Sigmoid colon (tissue), 7 donors: ENCODE data around the gene NLGN1. TPM values are rescaled to one million over a fixed set of nuclear protein-coding genes. Genes with fewer than 3 reads are reported as not detected.

Experiments
- DNase-seq: peaks from one replicate; pipeline ENCODE4 v3.0.0-alpha.2; 2019
- H3K27ac ChIP-seq, 4 donors: fragments of 200-600 bp; sonication (generic); one replicate each; pipeline ENCODE4 v1.5.1; 2016 to 2019; ENCODE audit warnings: mild to moderate bottlenecking in 1 of 4
- H3K27me3 ChIP-seq, 3 donors: fragments of 200-600 bp; sonication (generic); one replicate each; pipeline ENCODE4 v1.5.1; 2019; ENCODE audit warnings: mild to moderate bottlenecking in 1 of 3
- H3K36me3 ChIP-seq, 4 donors: fragments of 200-600 bp; sonication (generic); one replicate each; pipeline ENCODE4 v1.5.1; 2016 to 2019
- H3K4me1 ChIP-seq, 4 donors: fragments of 200-600 bp; sonication (generic); one replicate each; pipeline ENCODE4 v1.5.1; 2017 to 2019
- H3K4me3 ChIP-seq, 4 donors: fragments of 200-600 bp; sonication (generic); one replicate each; pipeline ENCODE4 v1.5.1; 2017 to 2019; ENCODE audit warnings: mild to moderate bottlenecking in 2 of 4, moderate library complexity in 1 of 4
- H3K9me3 ChIP-seq, 4 donors: fragments of 200-600 bp in 3 of 4; sonication (generic) in 3 of 4; one replicate each; pipeline versions ENCODE4 v1.5.1 to v1.6.1; 2013 to 2019
- CTCF ChIP-seq, 4 experiments: fragments of 450-650 bp in 3 of 4; fragments of 200-600 bp in 1 of 4; IDR thresholded peaks; one replicate each; pipeline ENCODE4 v1.5.1; 2016 to 2019; ENCODE audit warnings: antibody characterized with exemption in 4 of 4, mild to moderate bottlenecking in 3 of 4, moderate library complexity in 2 of 4
- EP300 ChIP-seq, 4 donors: sonication (generic); formaldehyde crosslinking; IDR thresholded peaks; one replicate each; pipeline ENCODE4 v1.6.1; 2017; ENCODE audit warnings: antibody characterized with exemption in 4 of 4
- POLR2A ChIP-seq, 2 donors: fragments of 450-650 bp; IDR thresholded peaks; one replicate each; pipeline ENCODE4 v1.6.1; 2016; ENCODE audit warnings: antibody characterized with exemption in 2 of 2, mild to moderate bottlenecking in 2 of 2, moderate library complexity in 2 of 2
- POLR2AphosphoS5 ChIP-seq, 4 donors: sonication (generic); formaldehyde crosslinking; IDR thresholded peaks; one replicate each; pipeline ENCODE4 v1.6.1; 2017; ENCODE audit warnings: antibody characterized with exemption in 4 of 4
- WGBS, 2 donors: extraction: QIAGEN DNeasy Blood & Tissue Kit; methylation state at CpG; one replicate each; pipeline ENCODE4 v1.1.7; 2013; 5-methylcytosine and 5-hydroxymethylcytosine counted together
- intact Hi-C: fragments of 100-400 bp; cut with DNase I; formaldehyde crosslinking; loops from one replicate; pipeline ENCODE4 v1.15.1; 2023
- polyA plus RNA-seq, 3 donors: library from polyadenylated mRNA; stranded (reverse); fragments of 200-250 nt; gene quantifications; one replicate each; pipeline ENCODE4 v1.2.3, GENCODE V29; 2013
- total RNA-seq, 4 donors: library from RNA; depleted of rRNA; stranded (reverse); fragments of >200 nt; gene quantifications; one replicate each; pipeline ENCODE4 v1.1.0, GENCODE V29; 2016
- donor health status: healthy with polysubstance abuse.
- donor health status: Bipolar disorder and iron deficiency.
- donor health status: healthy.

Gene NLGN1
- total and polyA plus RNA-seq, 7 donors = under 0.01 to 33.5 (median 28.3) TPM; not detected in 1

DNA sequence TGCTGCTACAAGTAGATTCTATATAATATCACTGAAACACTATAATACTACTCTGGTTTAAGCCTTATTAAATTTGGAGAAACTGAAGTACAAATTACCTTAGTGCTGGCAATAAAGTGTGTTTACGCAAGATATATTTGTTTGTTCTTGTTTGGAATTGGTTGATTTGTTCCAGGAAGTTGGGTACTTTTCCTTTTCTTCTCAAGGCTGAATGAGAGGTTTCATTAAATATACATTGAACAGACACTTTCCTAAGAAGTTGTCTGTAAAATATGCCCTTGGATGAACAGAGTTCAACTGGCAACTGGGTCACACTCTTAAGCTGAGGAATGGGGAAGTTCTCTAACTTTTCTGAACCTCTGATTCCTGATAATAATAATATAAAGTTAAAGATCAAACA lies 919.5 kb downstream of the NLGN1 start:
- TF ChIP-seq POLR2A (IDR thresholded peaks at IDR 0.05) (no peak), EP300 (IDR thresholded peaks at IDR 0.05) (no peak), POLR2AphosphoS5 (IDR thresholded peaks at IDR 0.05) (no peak), CTCF (IDR thresholded peaks at IDR 0.05) (no peak)
- Histone ChIP-seq H3K36me3 (no peaks in the 10 kb centered on the region), H3K27ac (no peak overlapping the region), H3K4me3 (no peak overlapping the region), H3K9me3 (peaks cover 0 to 2% (median 0%) of the 10 kb centered on the region in 4 donors), H3K27me3 (no peaks in the 10 kb centered on the region), H3K4me1 (no peaks in the 10 kb centered on the region)
- intact Hi-C loops = no loop called here
- 16 to 59% methylated on average over 1 of the region's 1 CpG for WGBS, 2 donors
- no peak for DNase-seq

- Histone ChIP-seq H3K36me3 (no peaks in the 10 kb centered on the region), H3K27ac (no peak overlapping the region), H3K4me1 (no peaks in the 10 kb centered on the region), H3K27me3 (no peaks in the 10 kb centered on the region), H3K9me3 (peaks cover 0 to 2% (median 0%) of the 10 kb centered on the region in 4 donors), H3K4me3 (no peak overlapping the region)
- intact Hi-C loops = no loop called here
- 94% methylated on average over 4 of the region's 4 CpGs for WGBS, 2 donors
- DNase-seq = no peak
- no peak for TF ChIP-seq CTCF (IDR thresholded peaks at IDR 0.05)
- TF ChIP-seq POLR2A (IDR thresholded peaks at IDR 0.05) = no peak
- no peak for TF ChIP-seq EP300 (IDR thresholded peaks at IDR 0.05)
- TF ChIP-seq POLR2AphosphoS5 (IDR thresholded peaks at IDR 0.05) = no peak
Observed at GRCh38 chr3:174318181-174318580, 920.6 kb downstream of the NLGN1 start.

GRCh38 chr3:174321548-174321947 lies 924.0 kb downstream of the NLGN1 start:
- H3K27me3 ChIP-seq = no peaks in the 10 kb centered on the region
- intact Hi-C loops = no loop called here
- TF ChIP-seq POLR2A (IDR thresholded peaks at IDR 0.05) (no peak), POLR2AphosphoS5 (IDR thresholded peaks at IDR 0.05) (no peak), EP300 (IDR thresholded peaks at IDR 0.05) (no peak), CTCF (IDR thresholded peaks at IDR 0.05) (no peak)
- no peak for DNase-seq
- H3K4me3 ChIP-seq = no peak overlapping the region
- H3K9me3 ChIP-seq = peaks cover 0 to 2% (median 0%) of the 10 kb centered on the region in 4 donors
- no peak overlapping the region for H3K27ac ChIP-seq
- WGBS, 2 donors = 59 to 71% methylated on average over 1 of the region's 1 CpG
- H3K4me1 ChIP-seq = no peaks in the 10 kb centered on the region
- H3K36me3 ChIP-seq = no peaks in the 10 kb centered on the region

DNA sequence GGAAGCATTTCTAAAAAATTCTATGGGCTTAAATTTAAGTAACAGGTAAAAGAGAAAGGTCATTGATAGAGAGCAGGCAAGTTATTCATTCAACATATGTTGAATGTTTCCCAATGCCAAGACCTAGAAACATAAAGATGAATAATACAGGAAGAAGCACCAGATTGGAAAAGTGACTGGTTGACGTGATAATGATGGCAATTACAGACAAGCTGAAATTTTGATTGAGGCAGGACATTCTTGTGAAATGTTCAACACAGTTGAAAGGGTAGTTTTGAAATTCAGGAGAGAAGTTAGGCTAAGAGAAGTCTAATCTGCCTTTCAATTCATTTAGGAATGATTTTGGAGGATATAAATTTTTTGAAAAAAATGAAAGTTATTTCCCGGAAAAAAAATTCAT lies 925.2 kb downstream of the NLGN1 start:
- Histone ChIP-seq H3K4me1 (no peaks in the 10 kb centered on the region), H3K27me3 (no peaks in the 10 kb centered on the region), H3K9me3 (peaks cover 0 to 2% (median 0%) of the 10 kb centered on the region in 4 donors), H3K4me3 (no peak overlapping the region), H3K36me3 (no peaks in the 10 kb centered on the region), H3K27ac (no peak overlapping the region)
- TF ChIP-seq POLR2A (IDR thresholded peaks at IDR 0.05) (no peak), POLR2AphosphoS5 (IDR thresholded peaks at IDR 0.05) (no peak), EP300 (IDR thresholded peaks at IDR 0.05) (no peak), CTCF (IDR thresholded peaks at IDR 0.05) (no peak)
- intact Hi-C loops = no loop called here
- DNase-seq = no peak
- 76 to 86% methylated on average over 2 of the region's 2 CpGs for WGBS, 2 donors

DNA sequence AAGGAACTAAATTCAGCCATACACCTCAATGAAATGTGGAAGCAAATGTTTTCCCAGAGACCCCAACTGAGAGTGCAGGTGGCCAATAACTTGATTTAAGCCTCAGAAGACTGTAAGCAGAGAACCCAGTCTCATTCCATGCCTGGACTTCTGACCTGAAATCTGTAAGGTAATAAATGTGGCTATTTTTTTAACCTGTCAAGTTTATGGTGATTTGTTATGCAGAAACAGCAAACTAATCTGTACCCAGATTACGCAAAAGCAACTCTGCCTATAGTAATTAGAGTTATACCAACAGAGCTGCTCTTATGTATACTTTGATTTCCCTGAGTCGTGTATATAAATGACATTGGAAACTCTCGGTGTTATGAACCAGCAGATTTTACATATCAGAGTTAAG lies 927.6 kb downstream of the NLGN1 start:
- no peak for DNase-seq
- intact Hi-C loops = no loop called here
- no peak overlapping the region for H3K4me3 ChIP-seq
- H3K27me3 ChIP-seq = no peaks in the 10 kb centered on the region
- 21 to 74% methylated on average over 3 of the region's 3 CpGs for WGBS, 2 donors
- no peak overlapping the region for H3K27ac ChIP-seq
- no peaks in the 10 kb centered on the region for H3K36me3 ChIP-seq
- no peak for TF ChIP-seq EP300 (IDR thresholded peaks at IDR 0.05)
- TF ChIP-seq POLR2AphosphoS5 (IDR thresholded peaks at IDR 0.05) = no peak
- TF ChIP-seq CTCF (IDR thresholded peaks at IDR 0.05) = no peak
- H3K9me3 ChIP-seq = peaks cover 0 to 2% (median 0%) of the 10 kb centered on the region in 4 donors
- H3K4me1 ChIP-seq = peaks cover 0 to 3% (median 0%) of the 10 kb centered on the region in 4 donors
